Activated effector memory CD4-positive, alpha-beta T cell treated with Interleukin-2 at 50 U/mL for 16 hours (primary cell): ENCODE data around the gene IGSF3.

Experiments
- DNase-seq: peaks from one replicate; pipeline ENCODE4 v3.0.0-alpha.2; 2020

IGSF3 gene

GRCh38 chr1:116553386-116554115, 114.0 kb downstream of the IGSF3 start:
- DNase-seq, result no peak

- DNase-seq, result no peak
These were observed 121.1 kb downstream of the IGSF3 start for GRCh38 chr1:116546354-116546977.

GRCh38 chr1:116545359-116545705, 122.2 kb downstream of the IGSF3 start:
- no peak for DNase-seq

- no peak for DNase-seq
These were observed 122.8 kb downstream of the IGSF3 start for GRCh38 chr1:116544588-116545358.

- DNase-seq, result no peak
These were observed 127.4 kb downstream of the IGSF3 start for GRCh38 chr1:116540088-116540487.

GRCh38 chr1:116538544-116538943, 129.0 kb downstream of the IGSF3 start:
- DNase-seq, result no peak

GRCh38 chr1:116537898-116538297, 129.6 kb downstream of the IGSF3 start:
- no peak for DNase-seq

GRCh38 chr1:116537040-116537831, 130.3 kb downstream of the IGSF3 start:
- no peak for DNase-seq

- no peak for DNase-seq
These were observed 133.4 kb downstream of the IGSF3 start for GRCh38 chr1:116534014-116534739.

GRCh38 chr1:116533429-116533820, 134.1 kb downstream of the IGSF3 start:
- no peak for DNase-seq

- no peak for DNase-seq
These were observed 134.7 kb downstream of the IGSF3 start for GRCh38 chr1:116532671-116533428.

- DNase-seq, result no peak
These were observed 135.6 kb downstream of the IGSF3 start for GRCh38 chr1:116531917-116532316.

- DNase-seq, result no peak
These were observed 137.9 kb downstream of the IGSF3 start for GRCh38 chr1:116529681-116530080.

GRCh38 chr1:116529199-116529631, 138.3 kb downstream of the IGSF3 start:
- DNase-seq, result no peak

GRCh38 chr1:116528329-116529083, 139.0 kb downstream of the IGSF3 start:
- DNase-seq, result no peak

GRCh38 chr1:116525440-116525839, 142.1 kb downstream of the IGSF3 start:
- DNase-seq, result no peak
